Thyroid gland (tissue), 4 donors: ENCODE data around the gene LIG3.

Experiments used
- POLR2A ChIP-seq, 2 donors: fragments of 450-650 bp; IDR thresholded peaks; one replicate each; pipeline ENCODE4 v1.6.1; 2017; ENCODE audit warnings: antibody characterized with exemption in 2 of 2, mild to moderate bottlenecking in 2 of 2, moderate library complexity in 1 of 2
- TF ChIP-seq, protein P1 (sequence below), 6 experiments: fragments of 200-600 bp in 3 of 6; fragments of 450-650 bp in 3 of 6; sonication (generic) in 3 of 6; IDR thresholded peaks; one replicate each; pipeline ENCODE4 v1.5.1; 2016 to 2019; ENCODE audit warnings: antibody characterized with exemption in 6 of 6, mild to moderate bottlenecking in 2 of 6, inconsistent platforms in 1 of 6, moderate library complexity in 1 of 6

DNA sequence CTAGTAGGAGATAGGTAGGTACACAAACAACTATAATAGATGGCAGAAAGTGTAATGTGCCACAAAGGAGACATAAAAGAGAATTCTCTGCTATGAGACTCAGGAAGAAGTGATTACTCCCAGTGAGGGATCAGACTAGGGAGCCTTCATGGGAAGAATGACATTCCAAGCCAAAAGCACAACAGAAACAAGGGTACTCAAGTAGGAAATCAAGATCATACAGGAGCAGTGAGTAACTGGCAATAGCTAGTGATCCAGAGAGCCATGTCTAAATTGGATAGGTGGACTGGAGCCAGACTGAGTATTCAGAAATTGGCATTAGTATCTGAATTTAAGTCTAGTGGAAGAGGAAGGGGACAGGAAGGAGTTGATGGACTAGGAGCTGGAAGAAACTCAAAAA lies 72.5 kb downstream of the LIG3 start:
- TF ChIP-seq, protein P1, sequence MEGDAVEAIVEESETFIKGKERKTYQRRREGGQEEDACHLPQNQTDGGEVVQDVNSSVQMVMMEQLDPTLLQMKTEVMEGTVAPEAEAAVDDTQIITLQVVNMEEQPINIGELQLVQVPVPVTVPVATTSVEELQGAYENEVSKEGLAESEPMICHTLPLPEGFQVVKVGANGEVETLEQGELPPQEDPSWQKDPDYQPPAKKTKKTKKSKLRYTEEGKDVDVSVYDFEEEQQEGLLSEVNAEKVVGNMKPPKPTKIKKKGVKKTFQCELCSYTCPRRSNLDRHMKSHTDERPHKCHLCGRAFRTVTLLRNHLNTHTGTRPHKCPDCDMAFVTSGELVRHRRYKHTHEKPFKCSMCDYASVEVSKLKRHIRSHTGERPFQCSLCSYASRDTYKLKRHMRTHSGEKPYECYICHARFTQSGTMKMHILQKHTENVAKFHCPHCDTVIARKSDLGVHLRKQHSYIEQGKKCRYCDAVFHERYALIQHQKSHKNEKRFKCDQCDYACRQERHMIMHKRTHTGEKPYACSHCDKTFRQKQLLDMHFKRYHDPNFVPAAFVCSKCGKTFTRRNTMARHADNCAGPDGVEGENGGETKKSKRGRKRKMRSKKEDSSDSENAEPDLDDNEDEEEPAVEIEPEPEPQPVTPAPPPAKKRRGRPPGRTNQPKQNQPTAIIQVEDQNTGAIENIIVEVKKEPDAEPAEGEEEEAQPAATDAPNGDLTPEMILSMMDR (IDR thresholded peaks at IDR 0.05) = no peak
- no peak for TF ChIP-seq POLR2A (IDR thresholded peaks at IDR 0.05)
